H1 (cell line): Measurements from ENCODE around the gene C20orf144. TPM values are rescaled to one million over a fixed set of nuclear protein-coding genes. Genes with fewer than 3 reads are reported as not detected.

Source experiments
- CREB1 ChIP-seq: IDR thresholded peaks from 2 replicates; pipeline ENCODE4 v1.6.1; 2012; ENCODE audit warnings: inconsistent platforms
- POU5F1 ChIP-seq: IDR thresholded peaks from 2 replicates; pipeline ENCODE4 v1.6.1; 2011; ENCODE audit warnings: low read depth, mild to moderate bottlenecking, low read length, moderate library complexity
- RAD21 ChIP-seq, 2 experiments: IDR thresholded peaks in 1 of 2; conservative IDR thresholded peaks in 1 of 2; 2 replicates each; pipeline ENCODE4 v1.6.1; 2011; ENCODE audit warnings: low read depth in 2 of 2, low read length in 2 of 2, improper control_type of control experiment in 1 of 2, inconsistent platforms in 1 of 2, mild to moderate bottlenecking in 1 of 2, moderate library complexity in 1 of 2
- RXRA ChIP-seq: IDR thresholded peaks from 2 replicates; pipeline ENCODE4 v1.6.1; 2011; ENCODE audit warnings: low read depth, mild to moderate bottlenecking, low read length, moderate library complexity; ENCODE audit not compliant: insufficient read depth
- SIN3A ChIP-seq, 2 experiments: IDR thresholded peaks in 1 of 2; conservative IDR thresholded peaks in 1 of 2; 2 replicates each; pipeline ENCODE4 v1.6.1; 2011 to 2012; ENCODE audit warnings: low read length in 2 of 2, improper control_type of control experiment in 1 of 2, low read depth in 1 of 2, mild to moderate bottlenecking in 1 of 2
- TBP ChIP-seq: IDR thresholded peaks from 2 replicates; pipeline ENCODE4 v1.6.1; 2011; ENCODE audit warnings: low read depth, low read length, improper control_type of control experiment
- polyA plus RNA-seq, 7 experiments: library from polyadenylated mRNA; depleted of rRNA in 3 of 7; stranded (reverse) in 5 of 7; unstranded in 2 of 7; fragments of >200 nt in 5 of 7; fragments of 200-250 nt in 2 of 7; gene quantifications; 1 replicate in 5 of 7; 2 replicates in 1 of 7; 4 replicates in 1 of 7; pipeline versions ENCODE4 v1.2.1 to v1.2.3, GENCODE V29; 2011 to 2013; ENCODE audit warnings: missing spikeins in 2 of 7, mixed read lengths in 2 of 7
- total RNA-seq: library from RNA; stranded (reverse); fragmentation: NEBNext Ultra II Directional; extraction: Animal tissue kit (Norgen Biotek cat#: 25700); gene quantifications from 2 replicates; pipeline ENCODE4 v1.2.1, GENCODE V29; 2021

Gene C20orf144
- total and polyA plus RNA-seq, 2 of the 8 experiments (the other 6 are each of a cell fraction or from before 2014, with no cell fraction given) = 0.21 to 0.24 TPM

DNA sequence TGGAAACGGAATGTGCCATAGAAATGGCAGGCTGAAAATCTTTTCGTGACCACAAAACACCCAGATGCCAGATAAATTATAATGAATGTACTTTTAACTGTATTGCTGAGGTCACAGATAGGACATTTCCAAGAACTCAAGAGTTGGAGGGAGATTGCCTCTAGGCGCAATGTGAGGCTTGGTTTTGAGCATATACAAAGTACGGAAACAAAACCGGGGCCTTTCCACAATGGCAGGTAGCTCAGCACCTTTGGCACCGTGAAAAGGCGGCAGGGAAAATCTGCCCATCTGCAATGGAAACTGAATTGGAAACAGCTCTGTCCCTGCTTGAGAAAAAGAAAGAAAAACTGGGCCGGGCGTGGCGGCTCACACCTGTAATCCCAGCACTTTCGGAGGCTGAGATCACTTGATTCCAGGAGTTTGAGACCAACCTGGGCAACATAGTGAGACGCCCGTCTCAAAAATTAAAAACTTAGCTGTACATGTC lies 10.5 kb upstream of the C20orf144 start (continued):
- TF ChIP-seq CREB1 (no peak), TBP (no peak), RAD21 (IDR thresholded peaks at IDR 0.05 in 1 of 2, conservative IDR thresholded peaks at IDR 0.05 in 1 of 2; ENCODE audit: low read depth in 2 of 2, low read length in 2 of 2) (no peak), SIN3A (conservative IDR thresholded peaks at IDR 0.05 in 1 of 2, IDR thresholded peaks at IDR 0.05 in 1 of 2; ENCODE audit: low read depth in 1 of 2, low read length in 2 of 2) (no peak), RXRA (no peak), POU5F1 (no peak)
